Measurements from ENCODE around the gene LRRC31.

The LRRC31 gene

GRCh38 chr3:169836078-169836941, 33.4 kb downstream of the LRRC31 start:
- Histone ChIP-seq H3K4me1 (ENCODE audit: control insufficient read depth in 1 of 2, insufficient read depth in 2 of 2, low read length in 2 of 2) (no peaks in the 10 kb centered on the region), H3K27ac (ENCODE audit: low read length) (no peak overlapping the region), H3K36me3 (ENCODE audit: control insufficient read depth in 1 of 2, insufficient read depth in 2 of 2, low read length in 2 of 2) (no peaks in the 10 kb centered on the region), H3K4me3 (ENCODE audit: low read depth in 1 of 2, low read length in 2 of 2) (no peak overlapping the region), H3K9me3 (ENCODE audit: control insufficient read depth in 1 of 2, low read length in 2 of 2) (peaks cover 0 to 2% of the 10 kb centered on the region in 2 donors), H3K27me3 (ENCODE audit: low read depth, low read length) (no peaks in the 10 kb centered on the region)

- peaks cover 0 to 1% of the 10 kb centered on the region in 2 donors for H3K9me3 ChIP-seq (ENCODE audit: control insufficient read depth in 1 of 2, low read length in 2 of 2)
- H3K4me1 ChIP-seq (ENCODE audit: control insufficient read depth in 1 of 2, insufficient read depth in 2 of 2, low read length in 2 of 2): no peaks in the 10 kb centered on the region
- no peak overlapping the region for H3K4me3 ChIP-seq (ENCODE audit: low read depth in 1 of 2, low read length in 2 of 2)
- H3K36me3 ChIP-seq (ENCODE audit: control insufficient read depth in 1 of 2, insufficient read depth in 2 of 2, low read length in 2 of 2): no peaks in the 10 kb centered on the region
- no peak overlapping the region for H3K27ac ChIP-seq (ENCODE audit: low read length)
- H3K27me3 ChIP-seq (ENCODE audit: low read depth, low read length): no peaks in the 10 kb centered on the region
Measured at GRCh38 chr3:169835533-169835932, 34.2 kb downstream of the LRRC31 start.

GRCh38 chr3:169827712-169828111, 42.0 kb downstream of the LRRC31 start:
- H3K4me3 ChIP-seq (ENCODE audit: low read depth in 1 of 2, low read length in 2 of 2): no peak overlapping the region
- no peak overlapping the region for H3K27ac ChIP-seq (ENCODE audit: low read length)
- H3K4me1 ChIP-seq (ENCODE audit: control insufficient read depth in 1 of 2, insufficient read depth in 2 of 2, low read length in 2 of 2): no peaks in the 10 kb centered on the region
- no peaks in the 10 kb centered on the region for H3K27me3 ChIP-seq (ENCODE audit: low read depth, low read length)
- no peaks in the 10 kb centered on the region for H3K36me3 ChIP-seq (ENCODE audit: control insufficient read depth in 1 of 2, insufficient read depth in 2 of 2, low read length in 2 of 2)
- no peaks in the 10 kb centered on the region for H3K9me3 ChIP-seq (ENCODE audit: control insufficient read depth in 1 of 2, low read length in 2 of 2)

- Histone ChIP-seq H3K9me3 (ENCODE audit: control insufficient read depth in 1 of 2, low read length in 2 of 2) (no peaks in the 10 kb centered on the region), H3K27ac (ENCODE audit: low read length) (no peak overlapping the region), H3K4me3 (ENCODE audit: low read depth in 1 of 2, low read length in 2 of 2) (no peak overlapping the region), H3K36me3 (ENCODE audit: control insufficient read depth in 1 of 2, insufficient read depth in 2 of 2, low read length in 2 of 2) (no peaks in the 10 kb centered on the region), H3K27me3 (ENCODE audit: low read depth, low read length) (no peaks in the 10 kb centered on the region), H3K4me1 (ENCODE audit: control insufficient read depth in 1 of 2, insufficient read depth in 2 of 2, low read length in 2 of 2) (no peaks in the 10 kb centered on the region)
Measured at GRCh38 chr3:169825316-169825715, 44.4 kb downstream of the LRRC31 start.

- Histone ChIP-seq H3K4me1 (ENCODE audit: control insufficient read depth in 1 of 2, insufficient read depth in 2 of 2, low read length in 2 of 2) (no peaks in the 10 kb centered on the region), H3K36me3 (ENCODE audit: control insufficient read depth in 1 of 2, insufficient read depth in 2 of 2, low read length in 2 of 2) (no peaks in the 10 kb centered on the region), H3K9me3 (ENCODE audit: control insufficient read depth in 1 of 2, low read length in 2 of 2) (no peaks in the 10 kb centered on the region), H3K27ac (ENCODE audit: low read length) (no peak overlapping the region), H3K27me3 (ENCODE audit: low read depth, low read length) (no peaks in the 10 kb centered on the region), H3K4me3 (ENCODE audit: low read depth in 1 of 2, low read length in 2 of 2) (no peak overlapping the region)
Measured at GRCh38 chr3:169822983-169823382, 46.8 kb downstream of the LRRC31 start.

- Histone ChIP-seq H3K9me3 (ENCODE audit: control insufficient read depth in 1 of 2, low read length in 2 of 2) (no peaks in the 10 kb centered on the region), H3K4me3 (ENCODE audit: low read depth in 1 of 2, low read length in 2 of 2) (no peak overlapping the region), H3K27me3 (ENCODE audit: low read depth, low read length) (no peaks in the 10 kb centered on the region), H3K27ac (ENCODE audit: low read length) (no peak overlapping the region), H3K4me1 (ENCODE audit: control insufficient read depth in 1 of 2, insufficient read depth in 2 of 2, low read length in 2 of 2) (no peaks in the 10 kb centered on the region), H3K36me3 (ENCODE audit: control insufficient read depth in 1 of 2, insufficient read depth in 2 of 2, low read length in 2 of 2) (no peaks in the 10 kb centered on the region)
Measured at GRCh38 chr3:169822540-169822939, 47.2 kb downstream of the LRRC31 start.

- Histone ChIP-seq H3K27me3 (ENCODE audit: low read depth, low read length) (no peaks in the 10 kb centered on the region), H3K9me3 (ENCODE audit: control insufficient read depth in 1 of 2, low read length in 2 of 2) (no peaks in the 10 kb centered on the region), H3K4me3 (ENCODE audit: low read depth in 1 of 2, low read length in 2 of 2) (no peak overlapping the region), H3K27ac (ENCODE audit: low read length) (no peak overlapping the region), H3K4me1 (ENCODE audit: control insufficient read depth in 1 of 2, insufficient read depth in 2 of 2, low read length in 2 of 2) (no peaks in the 10 kb centered on the region), H3K36me3 (ENCODE audit: control insufficient read depth in 1 of 2, insufficient read depth in 2 of 2, low read length in 2 of 2) (no peaks in the 10 kb centered on the region)
Measured at GRCh38 chr3:169822091-169822490, 47.6 kb downstream of the LRRC31 start.

GRCh38 chr3:169818316-169818715, 51.4 kb downstream of the LRRC31 start:
- Histone ChIP-seq H3K9me3 (ENCODE audit: control insufficient read depth in 1 of 2, low read length in 2 of 2) (peaks cover 0 to 5% of the 10 kb centered on the region in 2 donors), H3K27ac (ENCODE audit: low read length) (no peak overlapping the region), H3K36me3 (ENCODE audit: control insufficient read depth in 1 of 2, insufficient read depth in 2 of 2, low read length in 2 of 2) (no peaks in the 10 kb centered on the region), H3K4me3 (ENCODE audit: low read depth in 1 of 2, low read length in 2 of 2) (no peak overlapping the region), H3K4me1 (ENCODE audit: control insufficient read depth in 1 of 2, insufficient read depth in 2 of 2, low read length in 2 of 2) (peaks cover 0 to 4% of the 10 kb centered on the region in 2 donors), H3K27me3 (ENCODE audit: low read depth, low read length) (no peaks in the 10 kb centered on the region)

- Histone ChIP-seq H3K36me3 (ENCODE audit: control insufficient read depth in 1 of 2, insufficient read depth in 2 of 2, low read length in 2 of 2) (no peaks in the 10 kb centered on the region), H3K4me1 (ENCODE audit: control insufficient read depth in 1 of 2, insufficient read depth in 2 of 2, low read length in 2 of 2) (peaks cover 0 to 20% of the 10 kb centered on the region in 2 donors), H3K27ac (ENCODE audit: low read length) (no peak overlapping the region), H3K9me3 (ENCODE audit: control insufficient read depth in 1 of 2, low read length in 2 of 2) (peaks cover 0 to 5% of the 10 kb centered on the region in 2 donors), H3K4me3 (ENCODE audit: low read depth in 1 of 2, low read length in 2 of 2) (no peak overlapping the region), H3K27me3 (ENCODE audit: low read depth, low read length) (no peaks in the 10 kb centered on the region)
Measured at GRCh38 chr3:169815590-169816150, 54.1 kb downstream of the LRRC31 start.

GRCh38 chr3:169813757-169814517, 55.8 kb downstream of the LRRC31 start:
- H3K4me3 ChIP-seq (ENCODE audit: low read depth in 1 of 2, low read length in 2 of 2): peak overlapping the region; percentile 66 to 86
- H3K36me3 ChIP-seq (ENCODE audit: control insufficient read depth in 1 of 2, insufficient read depth in 2 of 2, low read length in 2 of 2): no peaks in the 10 kb centered on the region
- peaks cover 0 to 5% of the 10 kb centered on the region in 2 donors for H3K9me3 ChIP-seq (ENCODE audit: control insufficient read depth in 1 of 2, low read length in 2 of 2)
- H3K4me1 ChIP-seq (ENCODE audit: control insufficient read depth in 1 of 2, insufficient read depth in 2 of 2, low read length in 2 of 2): peaks cover 0 to 20% of the 10 kb centered on the region in 2 donors
- no peak overlapping the region for H3K27ac ChIP-seq (ENCODE audit: low read length)
- H3K27me3 ChIP-seq (ENCODE audit: low read depth, low read length): no peaks in the 10 kb centered on the region

GRCh38 chr3:169813278-169813677, 56.5 kb downstream of the LRRC31 start:
- no peaks in the 10 kb centered on the region for H3K36me3 ChIP-seq (ENCODE audit: control insufficient read depth in 1 of 2, insufficient read depth in 2 of 2, low read length in 2 of 2)
- H3K4me1 ChIP-seq (ENCODE audit: control insufficient read depth in 1 of 2, insufficient read depth in 2 of 2, low read length in 2 of 2): peaks cover 0 to 20% of the 10 kb centered on the region in 2 donors
- H3K27ac ChIP-seq (ENCODE audit: low read length): no peak overlapping the region
- no peaks in the 10 kb centered on the region for H3K27me3 ChIP-seq (ENCODE audit: low read depth, low read length)
- peak overlapping the region; percentile 66 to 86 for H3K4me3 ChIP-seq (ENCODE audit: low read depth in 1 of 2, low read length in 2 of 2)
- peaks cover 0 to 5% of the 10 kb centered on the region in 2 donors for H3K9me3 ChIP-seq (ENCODE audit: control insufficient read depth in 1 of 2, low read length in 2 of 2)

All from muscle layer of duodenum (tissue), 2 donors.